ENCODE data around the gene PELI1.

Gene PELI1, protein sequence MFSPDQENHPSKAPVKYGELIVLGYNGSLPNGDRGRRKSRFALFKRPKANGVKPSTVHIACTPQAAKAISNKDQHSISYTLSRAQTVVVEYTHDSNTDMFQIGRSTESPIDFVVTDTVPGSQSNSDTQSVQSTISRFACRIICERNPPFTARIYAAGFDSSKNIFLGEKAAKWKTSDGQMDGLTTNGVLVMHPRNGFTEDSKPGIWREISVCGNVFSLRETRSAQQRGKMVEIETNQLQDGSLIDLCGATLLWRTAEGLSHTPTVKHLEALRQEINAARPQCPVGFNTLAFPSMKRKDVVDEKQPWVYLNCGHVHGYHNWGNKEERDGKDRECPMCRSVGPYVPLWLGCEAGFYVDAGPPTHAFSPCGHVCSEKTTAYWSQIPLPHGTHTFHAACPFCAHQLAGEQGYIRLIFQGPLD

GRCh38 chr2:64144057-64145013, at the start of gene PELI1:
PELI1 (minus strand) TSS chr2:64144420; CDS start chr2:64108310, 36,110 bp downstream.
- ATAC-seq = peak; percentile 91 to 92

DNA sequence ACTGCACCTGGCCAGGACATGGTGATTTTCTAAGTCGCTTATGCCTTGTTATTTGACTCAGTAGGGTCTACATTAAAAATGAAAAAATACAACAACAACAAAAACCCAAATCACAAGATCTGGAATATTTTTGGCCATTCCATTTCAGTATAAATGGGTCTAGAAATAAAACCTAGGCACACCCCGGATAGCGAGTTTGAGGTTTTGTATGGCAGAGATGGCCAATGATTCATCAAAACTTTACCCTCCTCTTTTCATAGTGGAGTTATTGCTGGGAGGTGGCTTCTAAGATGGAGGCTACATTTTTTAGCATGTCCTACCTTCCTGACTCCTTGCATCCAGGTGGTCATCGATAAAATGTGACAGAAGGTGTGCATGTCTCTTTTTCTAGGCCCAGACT, 49.3 kb upstream of the PELI1 start:
- no peak for ATAC-seq

- no peak for ATAC-seq
Observed at GRCh38 chr2:64192664-64193105, 48.5 kb upstream of the PELI1 start.

DNA sequence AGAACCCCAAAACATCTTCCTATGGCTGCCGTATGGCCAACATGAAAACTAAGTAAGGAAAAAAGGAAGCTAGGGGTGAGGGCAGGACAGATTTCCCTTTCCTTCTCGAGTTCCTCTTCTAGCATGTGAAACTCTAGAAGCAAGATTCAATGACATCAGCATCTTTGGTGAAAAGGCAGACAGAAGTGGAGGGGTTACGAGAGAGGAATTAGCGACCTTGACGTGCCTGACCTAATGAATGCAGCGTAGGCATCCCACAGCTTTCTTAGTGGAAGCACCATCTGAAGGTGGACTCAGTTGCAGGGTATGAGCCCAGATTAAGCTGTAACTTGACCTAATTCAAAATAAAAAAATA, 47.9 kb upstream of the PELI1 start:
- no peak for ATAC-seq

DNA sequence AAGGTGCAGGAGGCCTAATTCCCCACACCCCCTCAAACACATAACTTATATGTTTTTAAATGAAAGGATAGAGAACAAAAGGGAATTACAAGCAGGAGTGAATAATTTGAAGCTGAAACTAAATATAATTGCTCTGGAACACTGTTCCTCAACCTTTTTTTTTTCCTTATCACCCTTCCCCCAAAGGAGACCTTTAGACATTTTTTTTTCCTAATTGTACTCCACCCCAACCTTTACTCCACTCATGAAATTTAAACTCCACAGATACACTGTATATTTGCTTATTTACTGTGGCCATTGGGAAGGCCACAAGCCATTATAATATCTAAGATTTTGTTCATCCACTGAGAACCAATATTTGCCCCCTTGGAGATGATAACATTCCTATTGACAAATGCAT, 45.4 kb upstream of the PELI1 start:
- ATAC-seq = no peak

DNA sequence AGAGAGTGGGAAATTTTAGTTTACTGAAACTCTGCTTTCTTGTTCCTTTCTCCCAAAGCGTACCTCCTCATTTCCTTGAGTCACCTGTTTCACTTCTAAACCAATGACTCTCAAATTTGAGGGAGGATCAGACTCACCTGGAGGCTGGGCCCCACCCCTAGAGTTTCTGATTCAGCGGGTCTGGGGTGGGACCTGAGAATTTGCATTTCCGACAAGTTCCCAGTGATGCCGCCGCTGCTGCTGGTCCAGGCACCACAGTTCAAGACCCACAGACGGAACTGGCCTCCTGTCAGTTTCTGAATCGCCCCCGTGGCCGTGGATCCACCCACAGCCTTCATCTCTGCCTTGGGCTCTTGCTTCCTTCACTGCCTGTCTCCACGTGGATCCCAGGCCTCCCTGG, 44.9 kb upstream of the PELI1 start:
- no peak for ATAC-seq

DNA sequence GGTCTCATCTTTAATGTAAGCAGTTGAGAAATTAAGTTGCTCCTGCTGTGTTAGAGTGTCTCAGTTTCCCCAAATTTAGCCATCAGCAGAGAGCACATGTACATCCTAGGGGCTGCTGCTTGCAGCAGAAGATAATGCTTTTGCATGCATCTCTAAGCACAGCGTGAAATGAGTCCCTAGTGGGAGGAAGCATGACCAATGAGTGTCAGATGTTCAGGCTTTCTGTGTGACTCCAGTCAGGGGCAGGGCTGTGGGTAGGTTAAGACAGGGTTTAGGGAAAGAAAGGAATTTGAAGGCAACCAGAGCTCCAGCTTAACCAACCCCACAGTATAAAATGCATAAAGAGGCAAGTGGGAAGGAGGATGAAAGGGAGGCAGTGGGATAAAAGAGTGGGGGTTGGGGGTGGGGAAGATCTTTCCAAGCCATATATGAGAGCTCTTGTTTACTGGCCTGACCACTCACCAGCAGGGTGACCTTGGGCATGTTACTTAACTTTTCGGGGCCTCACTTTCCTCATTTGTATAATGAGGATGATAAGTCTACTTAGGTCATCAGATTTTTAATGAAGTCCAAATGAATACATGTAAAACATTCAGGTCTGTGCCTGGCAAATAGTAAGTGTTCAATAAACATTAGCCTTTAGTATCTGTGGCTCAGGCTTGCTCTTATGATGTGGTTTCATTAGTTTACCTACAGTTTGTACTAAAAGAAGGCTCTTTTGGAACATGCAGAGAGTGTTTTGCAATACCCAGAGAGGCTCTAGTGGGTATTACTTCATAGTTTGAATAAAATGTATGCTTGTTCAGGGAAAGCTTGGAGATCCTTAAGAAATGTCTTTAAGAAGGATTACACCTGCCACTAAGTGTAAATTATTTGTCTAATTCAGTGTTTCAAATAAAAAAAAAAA, 42.7 kb upstream of the PELI1 start:
- no peak for ATAC-seq

- ATAC-seq = peak; percentile 99
Observed at GRCh38 chr2:64179582-64180321, 35.5 kb upstream of the PELI1 start.

GRCh38 chr2:64177315-64177714, 33.1 kb upstream of the PELI1 start:
- ATAC-seq = no peak

GRCh38 chr2:64175419-64176197, 31.4 kb upstream of the PELI1 start:
- no peak for ATAC-seq

DNA sequence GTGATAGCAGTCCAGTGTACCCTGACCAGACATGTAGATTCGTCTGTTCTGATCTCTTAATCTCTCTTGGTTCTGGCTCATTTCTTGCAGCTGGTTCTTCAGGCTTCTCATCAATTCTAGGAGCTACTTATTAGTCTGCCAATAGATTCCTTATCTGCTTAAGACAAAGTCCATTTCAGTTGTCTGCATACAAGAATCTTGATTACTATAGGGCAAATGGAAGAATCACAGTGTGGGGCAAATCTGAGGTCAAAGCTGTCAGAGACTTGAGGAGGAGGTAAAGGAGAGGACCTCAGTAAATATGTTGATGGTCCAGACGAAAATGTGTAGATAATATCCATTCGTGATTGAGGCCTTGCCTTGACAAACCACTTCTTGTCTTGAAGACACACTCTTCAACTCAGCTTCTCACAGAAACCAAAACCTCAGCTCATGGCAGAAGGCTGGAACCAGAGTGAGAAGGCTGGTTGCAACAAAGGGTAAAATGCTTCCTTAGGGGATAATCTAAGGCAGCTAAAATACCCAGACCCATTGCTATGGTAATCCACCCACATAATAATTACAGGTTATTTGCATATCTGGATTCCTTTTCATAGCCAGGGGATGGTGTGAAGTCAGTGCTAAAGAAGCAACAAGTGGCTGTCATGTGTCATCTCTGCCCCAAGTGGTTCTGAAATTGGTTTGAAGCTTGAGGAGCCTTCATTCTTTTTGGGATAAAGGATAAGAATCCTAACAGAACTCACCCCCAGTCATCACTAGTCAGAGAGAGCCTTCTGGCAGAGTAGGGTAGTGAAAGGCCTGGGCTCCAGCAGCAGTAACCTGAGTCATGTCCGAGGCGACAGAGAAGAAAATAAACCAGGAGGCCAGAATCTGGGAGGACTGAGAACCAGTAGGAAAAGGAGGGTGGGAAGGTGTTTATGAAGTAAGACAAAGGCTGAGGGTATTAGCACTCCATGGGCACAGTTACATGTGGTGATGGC, 29.2 kb upstream of the PELI1 start:
- no peak for ATAC-seq

DNA sequence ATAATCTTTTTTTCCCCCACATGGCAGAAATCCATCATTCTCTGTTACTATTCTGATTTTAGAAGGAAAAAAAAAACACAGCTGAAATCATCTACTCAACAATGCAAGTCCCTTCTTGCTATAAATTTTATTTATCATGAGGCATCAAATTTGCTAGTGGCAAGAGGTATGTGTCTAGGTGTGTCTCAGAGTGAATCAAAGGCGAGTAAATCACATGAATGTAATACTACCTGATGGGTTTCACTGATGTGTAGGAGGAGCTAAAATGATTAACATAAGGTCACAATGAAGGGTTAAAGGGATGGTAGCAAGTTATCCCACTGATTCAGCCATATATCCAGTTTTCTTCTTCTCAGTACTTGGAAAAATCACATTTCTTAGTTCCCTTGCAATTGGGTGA, 24.5 kb upstream of the PELI1 start:
- ATAC-seq = no peak

DNA sequence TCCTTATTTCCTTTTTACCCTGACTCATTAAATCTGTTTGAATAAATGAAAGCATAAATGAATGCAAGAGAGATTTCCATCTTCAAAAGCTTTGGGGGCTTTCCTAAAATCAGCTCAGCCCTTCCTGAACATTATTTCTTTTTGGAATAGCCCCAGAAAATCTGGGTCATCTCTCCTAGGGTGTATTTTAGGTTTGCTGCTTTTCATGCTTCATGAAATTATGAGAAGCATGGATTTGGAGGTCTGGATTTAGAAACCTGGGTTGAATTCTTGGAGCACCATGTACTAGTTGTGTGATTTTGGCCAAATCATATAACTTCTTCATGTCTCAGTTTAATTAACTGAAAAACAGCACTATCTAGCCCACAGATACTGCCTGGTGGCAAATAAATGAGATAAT, 24.0 kb upstream of the PELI1 start:
- no peak for ATAC-seq

DNA sequence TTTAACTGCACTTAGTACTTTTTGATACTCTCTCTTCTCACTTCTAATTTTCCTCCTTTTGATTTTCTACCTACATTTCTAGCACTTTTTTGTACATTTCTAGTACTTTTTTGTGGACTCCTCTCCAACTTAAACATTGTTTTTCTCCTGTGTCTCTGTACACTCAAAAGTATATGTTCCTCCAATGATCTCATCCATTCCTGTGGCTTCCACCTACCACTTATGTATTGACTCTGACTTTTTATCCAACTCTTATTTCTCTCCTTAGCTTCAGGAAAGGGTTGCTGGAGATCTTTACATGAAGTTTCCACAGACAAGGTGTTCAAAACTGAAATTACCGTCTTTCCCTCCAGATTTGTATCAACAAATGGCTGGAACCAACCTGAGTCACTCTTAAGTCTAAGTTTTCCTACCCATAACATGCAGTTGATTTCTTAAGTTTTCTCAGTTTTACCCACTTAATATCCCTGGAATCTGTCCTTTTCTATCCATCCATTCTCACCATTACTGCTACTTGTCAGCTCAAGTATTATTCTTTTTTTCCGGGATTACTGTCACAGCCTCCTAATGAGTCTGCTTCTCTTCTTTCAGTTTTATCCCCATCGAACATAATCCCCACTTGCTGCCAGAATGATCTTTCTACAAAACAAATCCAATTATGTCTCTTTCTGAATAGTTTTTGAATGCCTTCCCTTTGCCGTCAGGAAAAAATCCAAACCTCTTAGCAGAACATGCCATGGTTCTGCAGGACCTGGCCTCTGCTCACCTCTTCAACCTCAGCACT, 22.6 kb upstream of the PELI1 start:
- ATAC-seq = no peak

DNA sequence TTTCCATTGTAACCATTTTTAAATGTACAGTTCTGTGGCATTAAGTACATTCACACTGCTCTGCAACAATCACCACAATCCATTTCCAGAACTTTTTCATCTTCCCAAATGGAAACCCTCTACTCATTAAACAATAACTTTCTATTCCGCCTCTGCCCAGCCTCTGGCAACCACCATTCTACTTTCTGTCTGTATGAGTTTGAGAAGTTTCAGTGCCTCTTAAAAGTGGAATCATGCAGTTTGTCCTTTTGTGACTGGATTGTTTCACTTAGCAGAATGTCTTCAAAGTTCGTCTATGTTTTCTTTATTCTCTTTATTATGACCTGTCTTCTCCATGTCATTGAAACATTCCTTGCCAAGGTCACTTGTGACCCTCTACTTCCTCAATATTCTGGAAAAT, 22.0 kb upstream of the PELI1 start:
- no peak for ATAC-seq

GRCh38 chr2:64165706-64166105, 21.5 kb upstream of the PELI1 start:
- no peak for ATAC-seq

DNA sequence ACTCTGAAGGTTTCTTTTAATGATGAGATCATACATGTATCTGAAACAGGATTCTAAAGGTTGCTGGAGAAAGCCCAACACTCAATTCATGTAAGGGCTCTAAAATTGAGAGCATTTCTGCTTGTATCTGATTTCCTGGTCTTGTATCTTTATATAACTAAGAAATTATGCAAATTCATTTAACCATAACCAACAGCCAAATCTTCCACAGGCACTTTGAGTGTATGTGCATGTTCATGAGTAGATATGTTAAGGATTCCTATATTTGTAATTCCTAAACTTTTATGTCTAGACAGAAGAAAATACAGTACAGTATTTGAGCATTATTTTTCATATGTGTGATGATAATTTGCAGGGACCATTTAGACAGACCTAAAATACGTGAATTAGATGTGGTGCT, 20.4 kb upstream of the PELI1 start:
- no peak for ATAC-seq

DNA sequence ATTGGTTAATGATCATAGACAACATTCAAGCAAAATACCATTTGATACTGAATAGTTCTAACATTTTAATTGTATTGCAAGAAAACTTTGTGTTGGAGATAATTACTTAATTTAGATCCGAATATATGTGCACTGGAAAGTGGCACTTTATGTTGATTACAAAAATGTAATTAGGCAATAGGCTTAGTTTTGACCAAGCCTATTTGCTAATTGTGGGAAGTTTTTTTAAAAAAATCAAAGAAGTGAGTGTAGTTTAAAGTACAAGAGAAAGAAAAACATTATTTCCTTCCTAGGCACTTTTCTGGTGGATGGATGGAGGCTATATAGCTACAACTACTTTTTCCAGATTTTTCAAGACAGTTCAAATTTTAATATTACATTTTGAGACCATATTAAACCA, 18.3 kb upstream of the PELI1 start:
- no peak for ATAC-seq

DNA sequence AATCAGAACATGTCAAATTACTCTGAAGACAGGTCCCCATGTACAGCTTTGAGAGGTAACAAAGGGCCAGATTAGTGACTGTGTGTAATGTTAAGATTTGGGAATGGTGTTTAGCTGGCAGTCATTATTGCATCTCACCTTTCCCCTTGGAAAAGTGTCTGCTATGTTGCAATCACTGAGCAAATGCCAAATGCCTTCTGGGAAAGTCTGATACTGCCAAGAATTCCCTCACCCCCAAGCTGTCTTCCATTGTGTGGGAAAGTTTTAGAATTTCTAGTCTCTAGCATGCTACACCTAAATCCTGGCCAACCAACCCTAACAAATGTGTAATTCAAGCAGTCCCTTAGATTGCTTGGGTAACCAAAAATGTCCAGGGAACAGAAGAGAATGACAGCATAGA, 13.6 kb upstream of the PELI1 start:
- ATAC-seq = no peak

Measured in activated CD4-positive, CD25-positive, alpha-beta regulatory T cell treated with anti-CD3 and anti-CD28 coated beads, Interleukin-2, amount 50 U/mL, for 24 hours (primary cell).